ENCODE measurements around the gene WHRN.

Gene WHRN

GRCh38 chr9:114389612-114390368 is 115.5 kb downstream of the WHRN start:
- no peak overlapping the region for H3K4me3 ChIP-seq
- peak overlapping the region in 16 of 21 experiments; percentile 51 to 99 (median 90) for H3K27ac ChIP-seq

DNA sequence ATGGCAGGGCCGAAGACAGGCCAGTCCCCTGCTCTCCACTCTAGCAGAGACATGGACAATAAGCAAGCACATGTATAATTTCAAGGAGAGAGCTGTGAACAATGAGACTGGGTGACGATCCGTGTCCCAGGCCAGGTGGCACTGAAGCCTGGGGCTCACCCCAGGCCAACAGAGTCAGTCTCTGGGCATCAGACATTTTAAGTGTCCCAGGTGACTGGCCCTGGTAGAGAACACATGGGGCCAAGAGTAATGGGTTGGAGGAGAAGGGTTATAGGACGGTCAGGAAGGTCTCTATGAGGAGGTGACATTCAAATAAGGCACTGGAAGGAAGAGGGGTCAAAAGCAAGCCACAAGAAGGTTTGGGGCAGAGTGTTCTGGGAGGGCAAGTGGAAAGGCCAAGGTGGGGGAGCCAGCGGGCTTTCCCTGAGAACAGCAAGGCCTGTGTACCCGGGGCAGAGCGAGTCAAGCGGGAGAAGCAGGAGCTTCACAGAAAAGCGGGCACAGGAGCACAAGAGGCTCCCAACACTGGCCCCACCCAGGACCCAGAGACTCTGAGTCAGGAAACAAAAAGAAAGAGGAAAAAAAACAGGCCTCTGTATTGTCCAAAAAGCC is 116.4 kb downstream of the WHRN start:
- peak overlapping the region in 20 of 21 experiments; percentile 66 to 99 (median 88) for H3K27ac ChIP-seq
- peak overlapping the region in 4 of 7 experiments; percentile 41 to 47 (median 47) for H3K4me3 ChIP-seq

DNA sequence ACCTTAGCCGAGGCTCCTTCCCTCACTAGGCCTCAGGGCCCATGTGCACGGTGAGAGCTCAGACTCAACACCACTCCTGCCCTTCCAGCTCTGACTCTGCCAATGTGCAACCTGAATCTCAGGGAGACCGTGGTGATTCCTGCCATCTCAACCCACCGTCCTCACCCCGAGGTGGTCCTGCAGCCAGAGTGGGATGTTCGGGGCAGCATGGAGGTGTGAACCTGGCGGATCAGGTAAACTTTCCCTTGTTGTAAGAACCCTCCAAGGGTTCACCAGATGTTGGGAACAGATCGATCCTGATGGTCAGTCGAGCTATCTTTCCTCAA is 117.0 kb downstream of the WHRN start:
- Histone ChIP-seq H3K4me3 (peak overlapping the region in 6 of 7 experiments; percentile 41 to 57 (median 47)), H3K27ac (peak overlapping the region; percentile 66 to 99 (median 88))

GRCh38 chr9:114387680-114388356 is 117.5 kb downstream of the WHRN start, which contains the start of gene AKNA:
AKNA (minus strand) TSS chr9:114387982; CDS start chr9:114381333, 6,649 bp downstream.
- Histone ChIP-seq H3K4me3 (peak within 1 kb of the TSS; percentile 41 to 57 (median 47)), H3K27ac (peak within 1 kb of the TSS; percentile 66 to 99 (median 88))

DNA sequence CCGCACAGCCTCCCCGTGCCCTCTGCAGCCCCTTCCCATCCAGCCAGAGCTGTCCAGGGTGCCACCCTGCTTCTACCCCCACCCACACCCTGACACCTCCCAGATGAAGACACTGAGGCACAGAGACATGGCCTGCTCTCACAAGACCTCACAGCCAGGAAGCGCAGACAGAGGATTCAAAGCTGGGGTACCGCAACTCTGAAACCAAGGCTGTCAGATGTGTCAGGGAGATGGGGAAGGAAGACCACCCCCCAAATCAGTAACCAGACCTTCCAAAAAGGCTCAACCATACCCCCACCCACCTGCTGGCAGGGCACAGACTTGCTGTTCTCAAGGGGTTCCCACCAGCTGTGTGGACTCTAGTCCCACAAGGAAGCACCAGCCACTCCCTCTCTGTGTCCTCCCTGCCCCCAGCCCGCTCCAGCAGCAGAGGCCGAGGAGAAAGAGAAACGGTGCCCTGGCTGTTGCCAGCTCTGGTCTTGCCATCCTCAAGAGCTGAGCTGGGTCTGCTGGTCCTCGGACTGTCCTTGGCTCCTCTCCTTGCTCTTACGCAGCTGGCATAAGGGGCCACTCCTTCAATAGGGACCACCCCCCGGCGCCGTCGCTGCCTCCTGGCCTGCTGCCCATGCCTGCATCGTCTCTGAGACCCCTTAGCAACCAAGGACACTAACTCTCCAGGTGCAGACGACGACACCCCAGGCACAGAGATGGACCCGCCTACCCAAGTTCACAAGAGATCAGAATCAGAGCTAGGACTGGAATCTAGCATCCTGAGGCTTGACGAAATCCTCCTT is 118.2 kb downstream of the WHRN start:
- peak overlapping the region; percentile 66 to 99 (median 88) for H3K27ac ChIP-seq
- H3K4me3 ChIP-seq: peak overlapping the region; percentile 41 to 57 (median 47)

- Histone ChIP-seq H3K4me3 (peak overlapping the region; percentile 41 to 57 (median 47)), H3K27ac (peak overlapping the region; percentile 66 to 99 (median 88))
Observed at GRCh38 chr9:114386361-114386885, 118.8 kb downstream of the WHRN start.

GRCh38 chr9:114385397-114386181 is 119.7 kb downstream of the WHRN start:
- Histone ChIP-seq H3K27ac (peak overlapping the region; percentile 16 to 99 (median 88)), H3K4me3 (peak overlapping the region in 6 of 7 experiments; percentile 41 to 57 (median 46))

DNA sequence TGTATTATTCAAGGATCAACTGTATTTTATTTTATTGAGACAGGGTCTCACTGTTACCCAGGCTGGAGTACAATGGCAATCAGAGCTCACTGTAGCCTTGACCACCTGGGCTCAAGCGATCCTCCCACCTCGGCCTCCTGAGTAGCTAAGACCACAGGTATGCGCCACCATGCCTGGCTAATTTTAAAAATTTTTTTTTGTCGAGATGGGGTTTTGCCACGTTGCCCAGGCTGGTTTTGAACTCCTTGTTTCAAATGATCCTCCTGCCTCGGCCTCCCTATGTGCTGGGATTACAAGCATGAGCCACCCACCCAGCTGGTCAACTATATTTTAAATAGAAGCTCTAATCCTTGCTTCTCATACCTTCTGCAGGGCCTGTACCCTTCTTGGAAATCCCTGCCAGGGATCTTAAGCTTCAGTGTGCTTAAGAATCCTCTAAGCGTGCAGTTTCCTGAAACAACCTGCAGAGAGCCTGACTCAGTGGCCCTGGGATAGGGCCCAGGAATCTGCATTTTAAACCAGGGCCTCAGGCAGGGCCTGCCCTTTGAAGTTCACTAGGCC is 120.4 kb downstream of the WHRN start:
- peak overlapping the region in 20 of 21 experiments; percentile 22 to 99 (median 88) for H3K27ac ChIP-seq
- H3K4me3 ChIP-seq: peak overlapping the region in 5 of 7 experiments; percentile 4 to 47 (median 13)

DNA sequence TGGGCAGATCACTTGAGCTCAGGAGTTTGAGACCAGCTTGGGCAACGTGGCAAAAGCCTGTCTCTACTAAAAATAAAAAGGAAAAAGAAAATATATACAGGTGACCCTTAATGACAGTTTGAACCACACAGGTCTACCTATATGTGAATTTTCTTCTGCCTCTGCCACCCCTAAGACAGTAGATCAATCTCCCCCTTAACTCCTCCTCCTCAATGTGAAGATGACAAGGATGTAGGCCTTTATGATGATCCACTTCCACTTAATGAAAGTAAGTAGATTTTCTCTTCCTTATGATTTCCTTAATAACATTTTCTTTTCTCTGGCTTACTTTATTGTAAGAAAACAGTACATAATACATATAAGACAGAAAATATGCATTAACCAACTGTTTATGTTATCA is 120.9 kb downstream of the WHRN start:
- Histone ChIP-seq H3K4me3 (peak overlapping the region in 4 of 7 experiments; percentile 4 to 47 (median 16)), H3K27ac (peak overlapping the region in 19 of 21 experiments; percentile 74 to 99 (median 88))

DNA sequence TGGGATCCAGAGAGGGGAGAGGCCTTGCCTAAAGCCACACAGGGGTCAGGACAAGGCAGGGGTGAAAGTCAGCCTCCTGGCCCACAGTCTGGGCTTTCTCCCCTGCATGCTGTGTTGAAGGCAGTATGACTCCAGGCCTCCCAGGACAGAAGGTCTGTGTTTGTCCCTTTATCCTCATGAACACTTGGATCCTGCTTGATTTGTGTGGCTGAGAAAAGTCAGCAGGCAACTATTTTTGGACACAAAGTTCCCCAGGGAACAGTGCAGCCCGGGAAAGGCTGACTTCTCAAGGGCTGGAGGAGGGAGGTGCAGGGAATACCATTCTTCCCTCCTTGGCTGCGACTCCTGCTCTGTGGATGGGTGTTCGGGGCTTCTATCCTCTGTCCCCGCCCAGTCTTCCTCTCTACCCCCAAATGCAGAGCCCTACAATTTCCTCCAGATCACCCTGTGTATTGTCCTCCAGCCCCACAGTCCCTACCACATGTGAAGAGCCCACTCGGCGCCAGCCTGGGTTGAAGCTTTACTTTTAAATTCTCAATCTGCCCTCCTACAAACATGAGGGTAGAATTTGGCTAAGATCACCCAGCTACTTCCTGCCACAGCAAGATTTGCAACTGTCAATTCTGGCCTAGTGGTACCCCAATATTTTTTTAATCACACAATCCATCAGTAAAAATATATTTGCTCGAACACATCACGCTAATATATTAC is 121.6 kb downstream of the WHRN start:
- Histone ChIP-seq H3K27ac (peak overlapping the region; percentile 41 to 99 (median 88)), H3K4me3 (peak overlapping the region in 4 of 7 experiments; percentile 10 to 25 (median 18))

GRCh38 chr9:114382699-114383520 is 122.4 kb downstream of the WHRN start:
- peak overlapping the region in 4 of 7 experiments; percentile 9 to 25 (median 18) for H3K4me3 ChIP-seq

DNA sequence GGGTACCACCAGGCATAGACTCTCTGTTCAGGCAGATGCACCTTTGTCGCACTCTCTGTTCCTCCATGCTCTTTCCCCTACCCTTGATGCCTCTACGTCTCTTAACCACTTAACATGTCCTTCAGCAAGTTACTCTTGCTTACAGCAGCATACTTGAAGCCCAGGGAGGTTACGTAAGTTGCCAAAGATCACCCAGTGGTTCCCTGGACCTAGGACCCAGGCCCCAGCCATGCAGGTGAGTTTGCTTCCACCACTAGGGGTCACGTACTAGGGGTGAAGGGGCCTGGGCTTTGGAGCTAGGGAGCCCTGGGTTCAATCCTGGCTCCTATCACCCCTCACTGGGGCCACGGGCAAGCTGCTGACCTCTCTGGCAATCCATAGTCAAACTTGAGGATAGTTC is 126.4 kb downstream of the WHRN start:
- Histone ChIP-seq H3K27ac (peak overlapping the region in 5 of 21 experiments; percentile 27 to 52 (median 37)), H3K4me3 (no peak overlapping the region)

More at GRCh38 chr9:114382699-114383520, 122.4 kb downstream of the WHRN start:
- peak overlapping the region; percentile 41 to 99 (median 88) for H3K27ac ChIP-seq

- Histone ChIP-seq H3K27ac (peak overlapping the region in 2 of 21 experiments; percentile 14 to 52), H3K4me3 (no peak overlapping the region)
Observed at GRCh38 chr9:114378016-114378415, 127.3 kb downstream of the WHRN start.

- Histone ChIP-seq H3K27ac (peak overlapping the region in 11 of 21 experiments; percentile 3 to 96 (median 38)), H3K4me3 (no peak overlapping the region)
Observed at GRCh38 chr9:114376586-114377445, 128.5 kb downstream of the WHRN start.

GRCh38 chr9:114375386-114376175 is 129.7 kb downstream of the WHRN start:
- no peak overlapping the region for H3K4me3 ChIP-seq
- H3K27ac ChIP-seq: peak overlapping the region in 9 of 21 experiments; percentile 12 to 96 (median 73)
